KMS-11 (cell line): ENCODE data around the gene SLC34A1.

ENCODE experiments used
- H2AFZ ChIP-seq: fragments of 200-600 bp; sonication (generic); 2 replicates; pipeline ENCODE4 v1.6.1; 2016; ENCODE audit warnings: antibody characterized with exemption, mixed run types, low read depth
- H3K27ac ChIP-seq: fragments of 200-600 bp; sonication (generic); 2 replicates; pipeline ENCODE4 v1.6.1; 2016; ENCODE audit warnings: mild to moderate bottlenecking, mixed run types
- H3K27me3 ChIP-seq: fragments of 200-600 bp; sonication (generic); 2 replicates; pipeline ENCODE4 v1.6.1; 2017; ENCODE audit warnings: mild to moderate bottlenecking, low read depth, mixed run types, moderate library complexity; ENCODE audit not compliant: insufficient read depth
- H3K36me3 ChIP-seq: fragments of 200-600 bp; sonication (generic); 2 replicates; pipeline ENCODE4 v1.6.1; 2017; ENCODE audit warnings: mild to moderate bottlenecking, mixed run types; ENCODE audit not compliant: insufficient read depth
- H3K4me1 ChIP-seq: fragments of 200-600 bp; sonication (generic); 2 replicates; pipeline ENCODE4 v1.6.1; 2016; ENCODE audit warnings: mild to moderate bottlenecking, low read depth, mixed run types; ENCODE audit not compliant: poor library complexity, severe bottlenecking
- H3K4me2 ChIP-seq: fragments of 200-600 bp; sonication (generic); 2 replicates; pipeline ENCODE4 v1.7.0; 2016; ENCODE audit warnings: mild to moderate bottlenecking, mixed run types
- H3K4me3 ChIP-seq: fragments of 200-600 bp; sonication (generic); IDR thresholded peaks from 2 replicates; pipeline ENCODE4 v1.6.1; 2017; ENCODE audit warnings: low read depth, low read length, mixed read lengths; ENCODE audit not compliant: insufficient read depth
- H3K79me2 ChIP-seq: fragments of 200-600 bp; sonication (generic); 2 replicates; pipeline ENCODE4 v1.6.1; 2016; ENCODE audit warnings: low read depth, mixed run types; ENCODE audit not compliant: insufficient read depth
- H3K9ac ChIP-seq: fragments of 200-600 bp; sonication (generic); 2 replicates; pipeline ENCODE4 v1.6.1; 2016; ENCODE audit warnings: mild to moderate bottlenecking, mixed run types
- H4K20me1 ChIP-seq: fragments of 200-600 bp; sonication (generic); 2 replicates; pipeline ENCODE4 v1.6.1; 2016; ENCODE audit warnings: mild to moderate bottlenecking, mixed run types; ENCODE audit not compliant: insufficient read depth
- TF ChIP-seq, protein P1 (sequence below): fragments of 200-600 bp; sonication (generic); conservative IDR thresholded peaks from 2 replicates; pipeline ENCODE4 v1.6.1; 2017; ENCODE audit warnings: low read depth, mild to moderate bottlenecking, antibody characterized with exemption, low read length, moderate library complexity, mixed read lengths

The SLC34A1 gene

GRCh38 chr5:177442066-177442826, 58.0 kb downstream of the SLC34A1 start:
- TF ChIP-seq, protein P1, sequence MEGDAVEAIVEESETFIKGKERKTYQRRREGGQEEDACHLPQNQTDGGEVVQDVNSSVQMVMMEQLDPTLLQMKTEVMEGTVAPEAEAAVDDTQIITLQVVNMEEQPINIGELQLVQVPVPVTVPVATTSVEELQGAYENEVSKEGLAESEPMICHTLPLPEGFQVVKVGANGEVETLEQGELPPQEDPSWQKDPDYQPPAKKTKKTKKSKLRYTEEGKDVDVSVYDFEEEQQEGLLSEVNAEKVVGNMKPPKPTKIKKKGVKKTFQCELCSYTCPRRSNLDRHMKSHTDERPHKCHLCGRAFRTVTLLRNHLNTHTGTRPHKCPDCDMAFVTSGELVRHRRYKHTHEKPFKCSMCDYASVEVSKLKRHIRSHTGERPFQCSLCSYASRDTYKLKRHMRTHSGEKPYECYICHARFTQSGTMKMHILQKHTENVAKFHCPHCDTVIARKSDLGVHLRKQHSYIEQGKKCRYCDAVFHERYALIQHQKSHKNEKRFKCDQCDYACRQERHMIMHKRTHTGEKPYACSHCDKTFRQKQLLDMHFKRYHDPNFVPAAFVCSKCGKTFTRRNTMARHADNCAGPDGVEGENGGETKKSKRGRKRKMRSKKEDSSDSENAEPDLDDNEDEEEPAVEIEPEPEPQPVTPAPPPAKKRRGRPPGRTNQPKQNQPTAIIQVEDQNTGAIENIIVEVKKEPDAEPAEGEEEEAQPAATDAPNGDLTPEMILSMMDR = no peak
- Histone ChIP-seq H3K27ac (no peak overlapping the region), H3K79me2 (no peaks in the 10 kb centered on the region), H3K4me1 (peaks cover 27% of the 10 kb centered on the region), H3K36me3 (no peaks in the 10 kb centered on the region), H3K9ac (no peak overlapping the region), H3K4me3 (no peak overlapping the region), H4K20me1 (no peaks in the 10 kb centered on the region), H2AFZ (no peak overlapping the region), H3K27me3 (no peaks in the 10 kb centered on the region), H3K4me2 (no peak overlapping the region)

DNA sequence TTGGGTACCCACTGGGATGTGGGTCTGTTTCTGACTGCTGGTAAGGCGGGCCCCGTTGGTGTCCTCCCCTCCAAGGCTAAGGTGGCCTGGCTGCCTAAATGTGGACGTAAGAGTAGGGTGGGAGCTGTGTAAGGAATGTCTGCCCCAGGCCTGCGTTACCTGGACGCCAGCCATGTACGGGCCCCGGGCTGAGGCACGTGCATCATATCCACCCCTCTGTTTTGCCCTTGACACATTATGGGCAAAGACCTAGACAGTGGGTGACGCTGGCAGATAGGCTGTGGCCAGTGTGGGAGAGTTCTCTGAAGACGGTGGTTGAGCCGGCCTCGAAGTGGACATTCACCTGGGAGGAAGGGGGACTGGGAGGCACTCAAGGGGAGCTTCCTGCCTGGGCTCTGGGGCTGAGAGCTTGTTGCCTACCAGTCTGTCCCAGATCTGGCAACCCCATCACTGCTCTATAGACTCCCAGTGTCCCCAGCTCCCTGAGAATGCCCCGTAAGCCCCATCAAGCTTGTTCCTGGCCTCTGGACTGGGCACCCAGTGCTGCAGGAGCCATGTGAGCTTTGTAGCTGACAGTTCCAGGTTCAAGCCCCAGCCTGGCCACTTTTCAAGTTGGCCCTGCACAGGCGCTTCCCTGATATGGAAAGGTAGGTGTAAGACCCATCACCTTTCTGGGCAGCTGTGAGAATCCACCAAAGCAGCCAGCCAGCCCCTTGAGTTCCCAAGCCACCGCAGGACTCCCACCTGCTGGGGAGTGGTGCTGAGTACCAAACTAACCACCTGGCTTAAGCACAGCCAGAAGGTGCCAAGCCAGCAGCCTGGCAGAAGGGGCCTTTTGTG, 59.1 kb downstream of the SLC34A1 start:
- H4K20me1 ChIP-seq = no peaks in the 10 kb centered on the region
- H3K79me2 ChIP-seq = no peaks in the 10 kb centered on the region
- no peaks in the 10 kb centered on the region for H3K36me3 ChIP-seq
- TF ChIP-seq, protein P1 = no peak
- no peak overlapping the region; the same call in 1 of the 2 replicates for H3K4me2 ChIP-seq
- no peak overlapping the region for H2AFZ ChIP-seq
- no peak overlapping the region for H3K9ac ChIP-seq
- no peak overlapping the region for H3K4me3 ChIP-seq
- H3K27ac ChIP-seq = no peak overlapping the region
- peaks cover 31% of the 10 kb centered on the region for H3K4me1 ChIP-seq
- no peaks in the 10 kb centered on the region for H3K27me3 ChIP-seq

DNA sequence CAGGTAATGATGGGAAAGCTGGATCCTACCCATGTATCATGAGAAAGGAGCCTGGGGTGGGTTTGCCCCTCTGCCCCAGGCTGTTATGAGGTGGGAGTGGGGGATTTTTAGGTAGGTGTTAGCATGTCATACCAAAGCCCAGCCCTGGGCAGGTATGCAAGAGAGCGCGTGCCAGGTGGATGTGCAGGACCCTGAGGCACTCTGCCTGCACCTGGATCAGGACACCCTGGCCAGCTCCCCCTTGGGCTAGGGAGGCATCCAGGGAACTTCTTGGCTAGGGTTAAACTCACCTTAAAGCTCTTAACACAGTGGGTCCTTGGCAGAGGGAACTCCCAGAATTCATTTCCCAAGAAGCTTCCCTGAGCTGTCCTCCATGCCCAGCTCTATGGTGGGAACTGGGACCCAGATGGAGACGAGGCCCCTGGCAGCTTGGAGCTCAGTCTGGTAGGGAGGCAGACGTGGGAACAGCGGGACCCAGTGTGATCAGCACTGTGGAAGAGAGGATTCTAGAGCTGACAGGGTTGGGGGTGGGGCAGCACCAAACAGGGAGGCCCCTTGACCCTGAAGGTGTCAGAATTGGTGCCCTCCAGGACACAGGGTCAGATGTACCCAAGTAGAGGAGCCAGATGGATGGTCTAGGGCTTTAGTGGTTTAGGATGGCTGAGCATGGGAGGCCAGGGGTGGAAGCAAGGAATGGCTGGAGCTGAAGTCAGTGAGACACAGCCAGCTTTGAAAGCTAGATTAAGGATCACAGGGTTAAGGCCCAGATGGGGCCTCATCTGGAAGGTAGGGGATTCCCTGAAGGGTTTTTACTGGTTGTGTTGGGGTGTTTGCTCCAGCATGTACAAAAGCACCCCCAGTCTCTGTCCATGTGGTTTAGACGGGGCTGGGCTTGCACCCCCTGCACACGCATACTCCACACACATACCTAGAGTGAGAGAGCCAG, 60.1 kb downstream of the SLC34A1 start:
- no peak overlapping the region; the same call in 1 of the 2 replicates for H3K9ac ChIP-seq
- no peaks in the 10 kb centered on the region for H4K20me1 ChIP-seq
- H3K36me3 ChIP-seq = no peaks in the 10 kb centered on the region
- H3K27ac ChIP-seq = peak overlapping the region; percentile 56; the same call in 1 of the 2 replicates
- TF ChIP-seq, protein P1 = no peak
- H3K4me2 ChIP-seq = peak overlapping the region; percentile 89
- no peaks in the 10 kb centered on the region for H3K27me3 ChIP-seq
- H3K79me2 ChIP-seq = no peaks in the 10 kb centered on the region
- H3K4me1 ChIP-seq = peaks cover 31% of the 10 kb centered on the region
- H2AFZ ChIP-seq = no peak overlapping the region
- H3K4me3 ChIP-seq = no peak overlapping the region
